ENCODE results near the gene TCHP.

Gene TCHP

DNA sequence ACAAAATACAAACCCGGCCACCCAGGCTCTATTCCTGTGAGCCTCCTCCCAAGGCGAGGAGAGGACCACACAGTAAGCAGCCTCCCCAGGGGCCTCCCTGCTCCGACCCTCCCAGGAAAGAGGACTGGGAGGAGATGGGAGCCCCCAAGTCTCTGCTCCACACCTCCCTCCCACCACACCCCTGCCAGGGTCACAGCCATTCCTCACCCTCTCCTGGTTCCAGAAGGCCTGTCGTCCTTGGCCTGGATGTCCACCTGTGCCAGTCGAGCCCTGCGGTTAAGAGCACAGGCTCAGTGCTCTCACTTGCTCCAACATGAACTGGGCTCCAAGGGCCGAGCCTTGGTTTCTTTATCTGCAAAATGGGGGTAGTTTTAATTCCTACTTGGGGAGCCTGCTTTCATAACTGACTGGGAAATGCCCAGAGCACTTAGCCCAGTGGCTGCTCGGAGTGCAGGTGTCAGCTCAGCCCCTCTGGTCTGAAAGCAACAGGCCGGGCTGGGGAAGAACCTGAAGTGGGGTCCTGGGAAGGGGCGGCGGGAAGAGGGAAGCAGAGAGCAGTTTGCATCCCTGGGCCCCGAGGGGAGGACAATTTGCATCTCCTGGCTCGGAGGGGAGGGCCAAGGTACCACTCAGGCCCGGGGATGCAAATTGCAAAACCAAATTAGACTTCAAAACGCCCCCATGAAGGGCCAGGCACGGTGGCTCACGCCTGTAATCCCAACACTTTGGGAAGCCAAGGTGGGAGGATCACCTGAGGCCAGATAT, 23.6 kb downstream of the TCHP start:
- DNase-seq (ENCODE audit: low spot score): no peak
- Histone ChIP-seq H2BK15ac (ENCODE audit: low read length) (no peak overlapping the region), H4K91ac (ENCODE audit: low read depth, low read length, poor library complexity) (no peak overlapping the region), H3K79me1 (ENCODE audit: low read depth, low read length) (peaks cover 2% of the 10 kb centered on the region), H3K18ac (ENCODE audit: low read length) (no peak overlapping the region), H2AFZ (ENCODE audit: low read length) (no peak overlapping the region), H2BK5ac (ENCODE audit: low read length) (no peak overlapping the region), H3K27ac (replicated peaks; ENCODE audit: low read length) (no peak overlapping the region), H3K4ac (ENCODE audit: low read length) (no peak overlapping the region), H2BK12ac (ENCODE audit: low read length) (no peak overlapping the region), H3K4me3 (ENCODE audit: low read length in 2 of 2) (no peak overlapping the region), H3K36me3 (replicated peaks in 1 of 2; ENCODE audit: control insufficient read depth in 2 of 2, insufficient read depth in 2 of 2, low read length in 2 of 2) (peaks cover 6 to 28% of the 10 kb centered on the region in 2 donors), H4K8ac (ENCODE audit: low read depth, low read length) (no peak overlapping the region), H2AK5ac (ENCODE audit: low read depth, low read length) (no peak overlapping the region), H3K14ac (ENCODE audit: low read length) (no peak overlapping the region), H3K9ac (ENCODE audit: low read depth, low read length, poor library complexity) (no peak overlapping the region), H2BK120ac (ENCODE audit: low read depth, low read length) (no peak overlapping the region), H3K4me1 (ENCODE audit: control insufficient read depth in 2 of 2, insufficient read depth in 1 of 2, low read depth in 1 of 2, low read length in 2 of 2) (peaks cover 0 to 2% of the 10 kb centered on the region in 2 donors), H3K4me2 (ENCODE audit: insufficient read depth, low read length, poor library complexity, severe bottlenecking) (no peak overlapping the region), H3K9me3 (replicated peaks in 1 of 2; ENCODE audit: control insufficient read depth in 2 of 2, insufficient read depth in 1 of 2, low read depth in 1 of 2, low read length in 2 of 2) (no peaks in the 10 kb centered on the region), H3K27me3 (ENCODE audit: control insufficient read depth in 3 of 3, insufficient read depth in 3 of 3, low read depth in 1 of 3, low read length in 3 of 3) (no peaks in the 10 kb centered on the region), H3K23ac (ENCODE audit: low read depth, low read length, poor library complexity) (no peak overlapping the region)
- no CpG with 5 or more reads among the region's 17 CpGs for WGBS, 2 donors (ENCODE audit: extremely low coverage in 2 of 2, insufficient read length in 2 of 2, insufficient replicate concordance in 1 of 2)

DNA sequence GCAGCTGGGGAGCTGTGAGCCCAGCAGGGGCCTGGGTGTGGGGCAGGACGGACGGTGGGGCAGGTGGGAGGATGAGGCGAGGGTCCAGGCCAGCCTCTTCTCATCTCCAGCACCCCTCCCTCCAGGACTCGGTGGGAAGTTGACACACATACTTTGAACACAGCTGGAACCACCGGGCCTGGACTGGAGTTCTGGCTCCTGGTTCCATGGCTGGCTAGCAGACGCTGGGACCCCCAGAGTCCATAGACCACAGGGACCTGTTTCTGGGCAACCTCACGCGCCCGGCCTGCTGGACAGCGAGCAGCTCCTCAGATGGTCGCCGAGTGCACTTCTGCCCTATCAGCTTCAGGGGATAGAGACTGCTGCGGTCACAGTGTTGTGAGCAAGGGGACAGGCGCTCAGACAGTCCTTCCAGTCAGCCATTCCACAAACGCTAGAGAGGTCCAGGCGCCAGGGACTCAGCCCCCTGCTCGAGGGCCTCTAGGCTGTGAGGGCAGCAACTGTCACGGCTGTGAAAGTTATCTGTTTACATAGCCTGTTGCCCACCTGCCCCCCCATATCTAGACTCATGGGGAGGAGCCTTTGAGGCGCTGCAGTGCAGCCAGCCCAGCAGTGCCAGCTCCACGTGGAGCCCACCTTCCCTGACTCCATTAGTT, 25.2 kb downstream of the TCHP start:
- Histone ChIP-seq H2BK5ac (ENCODE audit: low read length) (no peak overlapping the region), H3K4me1 (ENCODE audit: control insufficient read depth in 2 of 2, insufficient read depth in 1 of 2, low read depth in 1 of 2, low read length in 2 of 2) (peaks cover 0 to 2% of the 10 kb centered on the region in 2 donors), H3K9ac (ENCODE audit: low read depth, low read length, poor library complexity) (no peak overlapping the region), H2BK120ac (ENCODE audit: low read depth, low read length) (no peak overlapping the region), H3K27ac (replicated peaks; ENCODE audit: low read length) (no peak overlapping the region), H3K4me2 (ENCODE audit: insufficient read depth, low read length, poor library complexity, severe bottlenecking) (no peak overlapping the region), H3K4me3 (ENCODE audit: low read length in 2 of 2) (no peak overlapping the region), H3K79me1 (ENCODE audit: low read depth, low read length) (peaks cover 3% of the 10 kb centered on the region), H3K4ac (ENCODE audit: low read length) (no peak overlapping the region), H3K27me3 (ENCODE audit: control insufficient read depth in 3 of 3, insufficient read depth in 3 of 3, low read depth in 1 of 3, low read length in 3 of 3) (peaks cover 0 to 2% (median 0%) of the 10 kb centered on the region in 3 experiments), H4K8ac (ENCODE audit: low read depth, low read length) (no peak overlapping the region), H2BK12ac (ENCODE audit: low read length) (no peak overlapping the region), H3K14ac (ENCODE audit: low read length) (peak overlapping the region; percentile 44), H3K18ac (ENCODE audit: low read length) (peak overlapping the region; percentile 32), H2BK15ac (ENCODE audit: low read length) (no peak overlapping the region), H2AK5ac (ENCODE audit: low read depth, low read length) (peak overlapping the region; percentile 0), H4K91ac (ENCODE audit: low read depth, low read length, poor library complexity) (no peak overlapping the region), H3K23ac (ENCODE audit: low read depth, low read length, poor library complexity) (peak overlapping the region; percentile 75), H3K36me3 (replicated peaks in 1 of 2; ENCODE audit: control insufficient read depth in 2 of 2, insufficient read depth in 2 of 2, low read length in 2 of 2) (peaks cover 5 to 20% of the 10 kb centered on the region in 2 donors), H3K9me3 (replicated peaks in 1 of 2; ENCODE audit: control insufficient read depth in 2 of 2, insufficient read depth in 1 of 2, low read depth in 1 of 2, low read length in 2 of 2) (no peaks in the 10 kb centered on the region), H2AFZ (ENCODE audit: low read length) (no peak overlapping the region)
- WGBS, 2 donors (ENCODE audit: extremely low coverage in 2 of 2, insufficient read length in 2 of 2, insufficient replicate concordance in 1 of 2): no CpG with 5 or more reads among the region's 20 CpGs
- no peak for DNase-seq (ENCODE audit: low spot score)

DNA sequence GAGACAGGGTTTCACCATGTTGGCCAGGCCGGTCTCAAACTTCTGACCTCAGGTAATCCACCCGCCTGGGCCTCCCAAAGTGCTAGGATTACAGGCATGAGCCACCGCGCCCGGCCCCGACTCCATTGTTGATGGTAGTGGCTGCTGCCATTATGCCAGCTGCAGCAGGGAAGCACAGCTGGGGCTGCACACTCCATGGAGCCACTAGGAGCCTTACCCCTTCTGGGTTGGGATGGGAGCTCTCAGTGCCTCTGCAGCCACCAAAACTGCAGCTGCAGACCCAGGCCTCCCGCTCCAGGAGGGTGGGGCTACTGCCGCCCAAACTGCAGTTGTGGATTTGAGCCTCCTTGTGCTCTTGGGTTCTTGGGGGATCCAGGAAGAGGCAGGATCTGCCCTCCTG, 25.9 kb downstream of the TCHP start:
- Histone ChIP-seq H4K8ac (ENCODE audit: low read depth, low read length) (no peak overlapping the region), H3K36me3 (replicated peaks in 1 of 2; ENCODE audit: control insufficient read depth in 2 of 2, insufficient read depth in 2 of 2, low read length in 2 of 2) (peaks cover 3 to 20% of the 10 kb centered on the region in 2 donors), H3K4me1 (ENCODE audit: control insufficient read depth in 2 of 2, insufficient read depth in 1 of 2, low read depth in 1 of 2, low read length in 2 of 2) (peaks cover 0 to 2% of the 10 kb centered on the region in 2 donors), H3K18ac (ENCODE audit: low read length) (no peak overlapping the region), H2BK120ac (ENCODE audit: low read depth, low read length) (no peak overlapping the region), H2BK15ac (ENCODE audit: low read length) (no peak overlapping the region), H3K4ac (ENCODE audit: low read length) (no peak overlapping the region), H4K91ac (ENCODE audit: low read depth, low read length, poor library complexity) (no peak overlapping the region), H3K14ac (ENCODE audit: low read length) (no peak overlapping the region), H3K9ac (ENCODE audit: low read depth, low read length, poor library complexity) (no peak overlapping the region), H3K9me3 (replicated peaks in 1 of 2; ENCODE audit: control insufficient read depth in 2 of 2, insufficient read depth in 1 of 2, low read depth in 1 of 2, low read length in 2 of 2) (no peaks in the 10 kb centered on the region), H2AFZ (ENCODE audit: low read length) (no peak overlapping the region), H3K79me1 (ENCODE audit: low read depth, low read length) (peaks cover 3% of the 10 kb centered on the region), H2AK5ac (ENCODE audit: low read depth, low read length) (peak overlapping the region; percentile 81), H2BK5ac (ENCODE audit: low read length) (no peak overlapping the region), H3K27ac (replicated peaks; ENCODE audit: low read length) (no peak overlapping the region), H3K23ac (ENCODE audit: low read depth, low read length, poor library complexity) (no peak overlapping the region), H3K27me3 (ENCODE audit: control insufficient read depth in 3 of 3, insufficient read depth in 3 of 3, low read depth in 1 of 3, low read length in 3 of 3) (peaks cover 0 to 2% (median 0%) of the 10 kb centered on the region in 3 experiments), H3K4me3 (ENCODE audit: low read length in 2 of 2) (no peak overlapping the region), H3K4me2 (ENCODE audit: insufficient read depth, low read length, poor library complexity, severe bottlenecking) (no peak overlapping the region), H2BK12ac (ENCODE audit: low read length) (no peak overlapping the region)
- no peak for DNase-seq (ENCODE audit: low spot score)
- no CpG with 5 or more reads among the region's 8 CpGs for WGBS, 2 donors (ENCODE audit: extremely low coverage in 2 of 2, insufficient read length in 2 of 2, insufficient replicate concordance in 1 of 2)

DNA sequence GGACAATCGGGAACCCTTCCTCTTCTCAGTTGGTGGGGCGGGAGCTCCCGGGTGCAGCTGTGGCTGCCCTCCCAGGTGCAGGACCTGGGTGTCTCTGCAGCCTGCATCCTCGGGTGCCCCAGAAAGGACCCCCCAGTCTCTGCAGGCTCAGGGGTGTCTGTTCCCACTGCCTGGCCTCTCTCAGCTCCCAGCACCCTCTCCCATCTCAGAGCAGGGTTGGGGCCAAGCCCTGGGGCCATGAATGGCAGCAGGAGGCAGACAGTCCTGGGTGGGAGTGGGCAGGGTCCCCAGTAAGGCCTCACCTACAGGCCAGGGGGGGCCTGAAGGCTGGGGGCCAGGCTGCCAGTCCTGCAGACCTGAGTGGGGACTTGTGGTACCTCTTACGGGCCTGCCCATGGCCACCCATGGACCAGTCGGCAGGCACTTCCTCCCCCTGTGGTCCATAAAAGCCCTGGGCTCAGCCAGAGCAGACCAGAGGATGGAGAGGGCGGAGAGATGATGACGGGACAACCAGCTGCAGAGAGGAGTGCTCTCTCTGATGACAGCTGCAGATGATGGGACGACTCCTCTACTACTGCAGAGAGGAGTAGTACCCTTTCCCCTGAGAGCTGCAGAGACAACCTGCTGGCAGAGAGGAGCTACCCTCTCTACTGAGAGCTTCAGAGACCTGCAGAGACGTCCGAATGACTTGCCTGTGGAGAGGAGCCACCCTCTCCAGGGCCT, 26.6 kb downstream of the TCHP start:
- Histone ChIP-seq H3K4ac (ENCODE audit: low read length) (no peak overlapping the region), H3K36me3 (replicated peaks in 1 of 2; ENCODE audit: control insufficient read depth in 2 of 2, insufficient read depth in 2 of 2, low read length in 2 of 2) (peaks cover 3 to 24% of the 10 kb centered on the region in 2 donors), H3K27me3 (ENCODE audit: control insufficient read depth in 3 of 3, insufficient read depth in 3 of 3, low read depth in 1 of 3, low read length in 3 of 3) (peaks cover 0 to 2% (median 0%) of the 10 kb centered on the region in 3 experiments), H4K8ac (ENCODE audit: low read depth, low read length) (no peak overlapping the region), H2AK5ac (ENCODE audit: low read depth, low read length) (peak overlapping the region; percentile 81), H3K4me1 (ENCODE audit: control insufficient read depth in 2 of 2, insufficient read depth in 1 of 2, low read depth in 1 of 2, low read length in 2 of 2) (peaks cover 0 to 2% of the 10 kb centered on the region in 2 donors), H2BK120ac (ENCODE audit: low read depth, low read length) (no peak overlapping the region), H2AFZ (ENCODE audit: low read length) (no peak overlapping the region), H3K4me2 (ENCODE audit: insufficient read depth, low read length, poor library complexity, severe bottlenecking) (no peak overlapping the region), H3K9me3 (replicated peaks in 1 of 2; ENCODE audit: control insufficient read depth in 2 of 2, insufficient read depth in 1 of 2, low read depth in 1 of 2, low read length in 2 of 2) (no peaks in the 10 kb centered on the region), H3K4me3 (ENCODE audit: low read length in 2 of 2) (no peak overlapping the region), H3K27ac (replicated peaks; ENCODE audit: low read length) (no peak overlapping the region), H3K18ac (ENCODE audit: low read length) (no peak overlapping the region), H3K79me1 (ENCODE audit: low read depth, low read length) (peaks cover 3% of the 10 kb centered on the region), H2BK15ac (ENCODE audit: low read length) (no peak overlapping the region), H2BK5ac (ENCODE audit: low read length) (no peak overlapping the region), H4K91ac (ENCODE audit: low read depth, low read length, poor library complexity) (no peak overlapping the region), H3K14ac (ENCODE audit: low read length) (no peak overlapping the region), H2BK12ac (ENCODE audit: low read length) (no peak overlapping the region), H3K23ac (ENCODE audit: low read depth, low read length, poor library complexity) (no peak overlapping the region), H3K9ac (ENCODE audit: low read depth, low read length, poor library complexity) (no peak overlapping the region)
- no peak for DNase-seq (ENCODE audit: low spot score)
- no CpG with 5 or more reads among the region's 11 CpGs for WGBS, 2 donors (ENCODE audit: extremely low coverage in 2 of 2, insufficient read length in 2 of 2, insufficient replicate concordance in 1 of 2)
